GM19324 (cell line): Measurements from ENCODE around the gene TNRC18.
"Not testable (repeated sequence)": the region's sequence is repeated elsewhere in the genome, so short reads cannot be mapped to it uniquely, and the experiment has no call there.

ENCODE experiments used
- ATAC-seq: cut with Tn5 transposase; IDR thresholded peaks from one replicate; pipeline ENCODE4 v1.9.1; 2021; ENCODE audit warnings: mild to moderate bottlenecking, moderate library complexity; ENCODE audit not compliant: unreplicated experiment, low FRiP score

TNRC18 gene

DNA sequence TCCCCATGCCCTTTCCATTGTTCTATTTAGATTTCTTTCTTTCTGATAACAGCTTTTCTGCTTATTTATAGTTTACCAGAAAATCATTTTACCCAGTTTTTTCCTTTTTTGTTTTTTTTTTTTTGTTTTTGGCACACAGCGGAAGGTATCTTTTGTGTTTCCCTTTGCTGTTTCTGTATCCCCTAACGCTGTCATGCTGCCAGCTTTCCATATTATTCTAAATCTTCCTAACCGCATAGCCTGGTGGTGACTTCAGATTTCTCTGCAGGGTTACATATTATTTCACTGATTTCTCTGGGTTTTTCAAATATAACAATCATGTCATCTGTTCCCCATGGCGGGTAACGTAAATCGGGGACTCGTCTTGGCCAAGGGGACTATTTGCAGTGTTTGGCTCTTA is 144.9 kb downstream of the TNRC18 start:
- ATAC-seq, result no peak

DNA sequence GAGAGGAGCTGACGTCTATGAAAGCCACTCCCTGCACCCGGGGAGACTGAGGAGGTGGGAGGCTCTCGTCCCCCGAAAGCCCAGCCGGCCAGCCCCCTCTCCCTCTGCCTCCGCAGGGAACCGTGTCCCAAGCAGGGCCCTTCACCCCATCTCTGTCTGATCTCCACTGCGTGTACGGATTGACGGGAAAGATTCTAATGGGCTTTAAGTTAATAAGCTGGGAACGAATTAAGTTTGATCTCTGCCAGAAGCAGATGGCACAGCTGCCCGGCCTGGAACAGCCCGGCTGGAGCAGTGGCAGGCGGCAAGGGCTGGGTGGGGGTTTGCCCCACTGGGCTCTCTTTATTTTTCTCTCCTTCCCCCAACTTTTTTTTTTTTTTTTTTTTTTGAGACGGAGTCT is 147.0 kb downstream of the TNRC18 start:
- ATAC-seq, result no peak

DNA sequence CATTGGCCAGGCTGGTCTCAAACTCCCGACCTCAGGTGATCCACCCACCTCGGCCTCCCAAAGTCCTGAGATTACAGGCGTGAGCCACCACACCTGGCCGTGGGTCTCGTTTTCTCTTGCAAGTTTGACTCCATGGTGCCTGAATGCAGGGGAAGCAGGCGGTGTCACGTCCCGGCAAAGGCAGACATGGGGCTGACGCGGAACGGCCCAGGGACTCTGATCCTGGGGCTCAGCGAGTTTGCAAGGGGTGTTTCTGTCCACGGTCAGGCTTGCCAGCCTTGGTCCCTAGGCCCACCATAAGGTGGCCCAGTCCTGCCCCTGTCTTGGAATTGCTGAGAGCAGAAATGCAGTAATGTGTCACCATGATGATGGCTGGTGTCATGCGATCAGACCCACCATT is 147.5 kb downstream of the TNRC18 start:
- ATAC-seq, result not testable (repeated sequence)

DNA sequence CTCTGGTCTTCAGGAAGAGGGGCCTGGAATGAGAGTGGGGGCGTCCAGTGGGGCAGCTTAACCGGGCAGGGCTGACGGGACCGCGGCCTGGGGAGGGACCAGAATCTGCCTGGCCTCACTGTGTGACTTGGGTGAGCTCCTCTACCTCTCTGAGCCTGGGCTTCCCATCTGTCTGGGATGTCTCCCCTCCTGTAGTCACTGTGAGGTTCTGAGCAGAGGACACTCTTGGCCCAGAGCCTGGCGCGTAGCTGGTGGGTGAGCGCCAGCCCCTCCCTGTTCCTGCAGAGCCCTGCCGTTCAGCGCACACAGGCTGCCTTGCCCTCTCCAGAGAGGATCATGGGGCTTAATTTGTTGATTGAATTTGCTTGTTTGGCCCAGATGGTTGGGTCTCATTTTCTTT is 148.1 kb downstream of the TNRC18 start:
- ATAC-seq, result not testable (repeated sequence)

DNA sequence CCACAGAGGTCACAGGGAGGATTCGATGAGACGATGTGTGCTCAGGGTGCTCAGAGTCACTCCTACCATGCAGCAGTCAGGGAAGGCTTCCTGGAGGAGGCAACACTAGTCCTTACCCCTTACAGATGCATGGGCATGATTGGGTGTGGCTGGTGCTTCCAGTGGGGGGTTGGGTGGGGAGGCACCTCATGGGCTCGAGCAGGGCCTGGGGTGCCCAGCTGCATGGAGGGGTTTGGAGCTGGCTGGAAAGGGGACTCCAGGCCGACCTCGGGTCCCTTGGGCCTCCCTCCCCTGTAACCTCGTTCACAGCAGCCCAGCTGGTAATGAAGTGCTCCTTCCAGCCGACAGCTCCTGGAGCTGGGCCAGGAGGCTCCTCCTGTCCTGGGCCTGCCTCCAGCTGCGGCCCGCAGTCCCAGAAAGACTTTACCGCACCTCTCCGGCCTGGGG is 148.6 kb downstream of the TNRC18 start:
- ATAC-seq, result not testable (repeated sequence)

DNA sequence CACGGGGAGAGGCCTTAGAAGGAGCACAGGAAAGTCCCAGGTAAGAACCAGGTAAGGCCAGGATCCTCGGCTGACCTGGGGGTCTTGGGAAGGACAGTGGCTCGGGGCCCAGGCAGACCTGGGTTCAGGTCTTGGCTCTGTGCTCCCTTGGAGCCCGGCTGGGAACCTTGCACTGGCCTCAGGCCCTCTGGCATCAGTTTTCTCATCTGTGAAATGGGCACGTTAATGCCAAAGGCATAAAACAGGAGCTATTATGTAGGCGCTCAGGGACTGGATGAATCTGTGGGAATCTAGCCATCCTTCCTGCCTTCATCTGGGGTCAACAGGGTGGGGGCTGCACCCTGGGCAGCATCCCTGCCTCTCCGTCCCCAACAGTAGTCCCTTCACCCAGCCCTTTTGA is 149.2 kb downstream of the TNRC18 start:
- no peak for ATAC-seq

DNA sequence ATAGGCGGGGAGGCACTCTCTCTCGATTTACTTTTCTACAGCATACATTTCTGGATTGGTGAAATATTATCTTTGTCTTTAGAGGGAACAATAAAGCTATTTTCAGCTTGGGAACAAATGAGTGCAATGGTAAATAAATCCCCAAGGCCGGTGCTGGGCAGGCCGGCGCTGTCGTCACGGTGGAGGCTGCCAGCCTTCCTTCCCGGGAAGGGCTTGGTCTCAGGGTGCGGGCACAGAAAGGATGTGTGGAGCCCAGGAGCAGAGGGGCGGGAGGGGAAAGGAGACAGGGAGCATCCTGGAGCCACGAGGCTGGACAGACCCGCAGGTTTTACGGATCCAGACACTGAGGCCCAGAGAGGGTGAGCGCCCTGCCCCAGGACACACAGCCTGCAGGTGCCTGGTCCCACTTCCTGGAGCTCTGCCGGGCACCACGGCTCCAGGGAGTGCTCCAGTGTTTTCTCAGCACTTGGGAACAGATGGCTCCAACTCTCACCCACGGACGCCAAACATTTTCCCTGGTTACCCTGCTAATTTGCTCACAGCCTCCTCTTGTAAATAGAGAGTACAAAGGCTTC is 149.7 kb downstream of the TNRC18 start:
- not testable (repeated sequence) for ATAC-seq

DNA sequence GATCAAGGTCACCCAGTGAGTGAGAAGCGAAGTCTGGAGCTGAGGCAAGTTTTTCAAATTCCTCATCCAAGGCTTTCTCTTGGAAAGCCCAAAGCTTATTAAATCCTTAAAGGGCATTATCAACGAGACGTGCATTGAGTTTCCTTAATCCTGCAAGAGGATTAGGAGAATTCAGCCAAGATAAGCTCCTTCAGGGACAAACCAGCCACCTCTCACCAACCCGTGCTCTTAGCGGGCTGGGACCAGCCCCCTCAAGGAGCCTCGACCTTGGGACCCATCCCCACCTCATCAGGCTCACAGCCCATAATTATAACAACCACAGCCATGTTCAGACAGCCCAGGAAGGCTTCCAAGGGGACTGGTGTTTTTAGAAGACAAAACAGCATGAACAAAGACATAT is 152.8 kb downstream of the TNRC18 start:
- no peak for ATAC-seq

DNA sequence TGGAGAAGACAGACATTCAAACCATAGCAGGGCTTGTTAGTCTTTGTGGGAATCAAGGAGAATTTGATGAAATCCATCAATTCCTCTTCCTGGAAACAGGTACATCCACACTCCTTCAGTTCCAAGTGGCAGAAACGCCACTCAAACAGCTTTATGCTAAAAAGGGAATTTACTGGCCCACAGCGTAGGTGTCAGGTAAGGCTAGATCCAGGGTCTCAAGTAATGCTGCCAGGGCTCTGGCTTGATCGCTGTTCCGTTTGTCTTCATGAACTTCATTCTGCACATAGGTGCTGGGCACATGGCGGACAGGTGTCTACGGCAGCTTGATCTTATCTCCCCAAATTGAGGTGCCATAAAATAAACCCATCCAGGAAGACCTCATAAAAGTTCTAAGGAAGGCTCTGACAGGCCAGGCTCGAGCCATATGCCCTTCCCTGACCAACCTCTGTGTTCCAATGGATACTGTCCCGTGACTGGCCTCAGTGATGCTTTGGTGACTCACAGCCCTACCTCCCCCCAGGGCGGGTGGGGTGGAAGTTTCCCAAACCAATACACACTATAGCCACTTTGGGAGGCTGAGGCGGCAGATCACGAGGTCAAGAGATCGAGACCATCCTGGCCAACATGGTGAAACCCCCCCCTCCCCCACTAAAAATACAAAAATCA is 153.5 kb downstream of the TNRC18 start:
- not testable (repeated sequence) for ATAC-seq

DNA sequence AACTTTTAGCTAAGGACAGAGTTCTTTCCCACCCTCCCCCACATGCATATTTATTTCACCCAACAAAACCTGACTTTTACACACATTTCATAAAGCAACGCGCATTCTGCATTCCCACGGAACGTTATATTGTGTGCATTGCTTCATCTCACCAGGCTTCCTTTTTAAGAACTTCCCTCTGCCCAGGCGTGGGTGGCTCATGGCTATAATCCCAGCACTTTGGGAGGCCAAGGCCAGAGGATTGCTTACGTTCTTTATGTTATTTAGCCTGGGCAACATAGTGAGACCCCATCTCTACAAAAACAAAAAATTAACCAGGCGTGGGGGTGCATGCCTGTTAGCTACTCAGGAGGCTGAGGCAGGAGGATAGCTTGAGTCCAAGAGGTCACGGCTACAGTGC is 155.8 kb downstream of the TNRC18 start:
- ATAC-seq, result not testable (repeated sequence)

DNA sequence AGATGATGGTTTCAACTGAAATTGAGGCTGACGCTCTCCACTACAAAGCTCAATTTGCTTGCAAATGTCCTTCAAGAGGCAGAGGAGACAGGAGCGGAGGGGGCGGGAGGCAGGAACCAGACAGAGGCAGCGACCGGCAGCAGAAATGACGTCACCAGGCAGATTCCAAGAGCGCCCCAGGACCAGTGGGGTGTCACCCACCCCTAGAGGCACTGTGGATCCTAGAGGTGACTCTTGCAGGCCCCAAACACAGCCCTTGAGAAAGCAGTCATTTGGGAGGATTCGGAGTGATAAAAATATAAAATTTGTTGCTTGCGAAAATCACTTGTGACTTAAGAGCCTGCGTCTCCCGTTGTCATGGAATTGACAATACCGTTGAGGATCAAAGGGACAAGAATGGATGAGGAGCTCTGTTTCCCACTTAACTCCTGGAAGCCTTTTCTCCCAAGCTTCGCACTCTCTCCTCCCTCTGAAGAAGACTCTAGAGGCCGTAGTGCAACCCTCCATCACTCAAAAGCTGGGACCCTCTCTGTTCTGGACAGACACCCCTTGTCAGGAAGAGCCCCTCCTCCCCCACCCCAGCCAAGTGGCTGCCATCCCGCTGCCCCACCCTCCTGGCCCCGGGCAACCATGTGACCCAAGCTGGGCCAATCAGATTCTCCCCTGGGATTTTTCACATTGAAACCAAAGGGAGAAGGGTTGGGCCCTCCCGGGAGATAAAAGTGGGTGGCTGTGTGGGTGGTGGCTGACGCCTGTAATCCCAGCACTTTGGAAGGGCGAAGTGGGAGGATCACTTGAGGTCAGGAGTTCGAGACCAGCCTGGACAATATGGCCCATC is 157.2 kb downstream of the TNRC18 start:
- no peak for ATAC-seq

DNA sequence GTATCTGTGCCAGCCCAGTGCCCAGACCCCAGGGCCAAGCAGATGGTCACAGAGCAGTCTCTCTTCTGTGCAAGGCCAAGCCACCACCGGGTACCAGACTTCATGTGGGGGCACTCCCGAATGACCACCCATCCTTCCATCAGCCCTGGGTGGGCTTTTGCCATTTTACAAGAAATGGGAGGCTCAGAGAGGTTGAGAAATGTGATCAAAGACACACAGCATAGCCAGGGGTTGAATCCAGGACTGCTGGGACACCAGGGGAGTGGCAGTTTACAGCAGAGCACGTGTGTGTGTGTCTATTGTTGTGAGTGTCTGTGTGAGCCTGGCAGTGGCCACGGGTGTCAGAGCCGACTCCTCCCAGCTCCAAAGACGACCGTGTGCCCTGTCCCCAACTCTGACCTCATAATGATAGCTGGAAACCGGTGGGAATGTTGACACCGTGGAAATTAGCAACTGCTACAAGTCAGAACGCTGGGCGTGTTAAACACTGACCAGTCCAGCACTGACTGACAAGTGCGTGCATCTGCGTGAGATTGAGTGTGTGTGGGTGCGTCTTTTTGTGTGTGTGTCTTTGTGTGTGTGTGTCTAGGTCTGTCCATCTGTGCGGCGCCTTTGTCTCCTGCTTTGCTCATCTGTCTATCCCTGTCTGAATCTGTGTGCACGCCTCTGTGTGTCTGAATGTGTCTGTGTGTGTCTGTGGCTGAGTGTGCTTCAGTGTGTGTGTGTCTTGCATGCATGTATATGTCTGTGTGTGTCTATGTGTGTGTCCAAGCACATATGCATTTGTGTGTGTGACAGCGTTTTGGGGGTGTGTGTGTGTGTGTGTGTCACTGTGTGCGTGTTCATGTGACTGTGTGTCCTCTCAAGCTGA is 158.1 kb downstream of the TNRC18 start:
- ATAC-seq, result no peak

DNA sequence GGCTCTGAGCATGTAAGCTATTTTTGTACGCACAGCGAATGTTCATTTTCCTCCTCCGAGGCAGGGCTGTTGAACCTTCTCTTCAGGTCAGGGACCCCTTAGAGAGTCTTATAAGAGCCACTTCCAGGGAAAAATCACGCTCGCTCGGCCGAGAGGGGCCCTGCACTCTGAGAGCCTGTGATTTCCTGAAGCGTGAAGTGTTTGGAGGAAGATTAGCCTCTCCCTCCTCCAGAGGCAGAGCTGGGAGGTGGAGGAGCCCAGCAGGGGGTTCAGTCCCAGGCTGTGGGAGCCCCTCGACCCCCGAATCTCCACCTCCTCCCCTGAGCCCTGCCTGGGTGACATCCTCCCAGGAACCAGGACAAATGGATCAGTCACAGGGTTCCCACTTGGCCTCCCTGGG is 160.6 kb downstream of the TNRC18 start:
- not testable (repeated sequence) for ATAC-seq

DNA sequence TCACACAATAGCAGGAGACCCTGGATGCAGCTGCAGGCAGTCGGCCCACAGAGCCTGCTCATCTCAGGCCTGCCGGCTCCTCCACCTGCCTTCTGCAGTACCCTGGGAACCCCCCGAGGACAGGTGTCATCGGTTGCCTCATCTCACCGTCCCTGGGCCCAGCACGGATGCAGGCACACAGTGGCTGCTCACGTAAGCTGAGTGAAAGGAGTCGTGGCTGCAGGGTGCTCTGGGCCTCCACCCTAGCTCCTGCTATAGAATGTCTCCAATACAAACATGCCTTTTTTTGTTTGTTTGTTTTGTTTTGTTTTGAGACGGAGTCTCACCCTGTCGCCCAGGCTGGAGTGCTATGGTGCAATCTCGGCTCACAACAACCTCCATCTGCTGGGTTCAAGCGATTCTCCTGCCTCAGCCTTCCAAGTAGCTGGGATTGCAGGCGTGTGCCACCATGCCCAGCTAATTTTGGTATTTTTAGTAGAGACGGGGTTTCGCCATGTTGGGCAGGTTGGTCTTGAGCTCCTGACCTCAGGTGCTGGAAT is 163.0 kb downstream of the TNRC18 start:
- not testable (repeated sequence) for ATAC-seq
